Psoas muscle (tissue), 8 donors: ENCODE data around the gene RAPGEF4. TPM values are rescaled to one million over a fixed set of nuclear protein-coding genes. Genes with fewer than 3 reads are reported as not detected.

Experiments used
- ATAC-seq, 4 donors: fragments of 200-7000 bp; cut with Tn5 transposase; one replicate each; pipeline ENCODE4 v1.9.1; 2020; ENCODE audit warnings: moderate library complexity in 3 of 4, mild to moderate bottlenecking in 2 of 4
- DNase-seq, 2 donors: peaks; one replicate each; pipeline ENCODE4 v3.0.0-alpha.2; 2020
- H3K27ac ChIP-seq: fragments of 200-600 bp; one replicate; pipeline ENCODE4 v1.8.0; 2022
- H3K27me3 ChIP-seq, 3 donors: fragments of 200-600 bp in 1 of 3; one replicate each; pipeline versions ENCODE4 v1.6.1 to v1.8.0; 2013 to 2022; ENCODE audit warnings: low read length in 2 of 3, mild to moderate bottlenecking in 2 of 3, moderate library complexity in 1 of 3; ENCODE audit not compliant: insufficient read depth in 3 of 3
- H3K36me3 ChIP-seq, 2 donors: fragments of 200-600 bp in 1 of 2; one replicate each; pipeline versions ENCODE4 v1.6.1 to v1.8.0; 2013 to 2022; ENCODE audit warnings: low read depth in 1 of 2, mild to moderate bottlenecking in 1 of 2, moderate library complexity in 1 of 2; ENCODE audit not compliant: insufficient read depth in 1 of 2
- H3K4me1 ChIP-seq: fragments of 200-600 bp; one replicate; pipeline ENCODE4 v1.8.0; 2022
- H3K4me3 ChIP-seq: fragments of 200-600 bp; one replicate; pipeline ENCODE4 v1.8.0; 2022; ENCODE audit warnings: mild to moderate bottlenecking
- H3K9me3 ChIP-seq: fragments of 200-600 bp; one replicate; pipeline ENCODE4 v1.8.0; 2022
- CTCF ChIP-seq: fragments of 200-600 bp; IDR thresholded peaks from one replicate; pipeline ENCODE4 v1.8.0; 2022; ENCODE audit warnings: antibody characterized with exemption
- WGBS, 3 donors: extraction: QIAGEN DNeasy Blood & Tissue Kit; methylation state at CpG; one replicate each; pipeline versions ENCODE4 v1.1.6 to v1.1.7; 2013; 5-methylcytosine and 5-hydroxymethylcytosine counted together
- intact Hi-C, 2 donors: fragments of 100-400 bp; cut with DNase I; formaldehyde crosslinking; loops; one replicate each; pipeline versions ENCODE4 v1.11.0 to v1.14.2; 2022
- polyA plus RNA-seq, 3 donors: library from polyadenylated mRNA; stranded (reverse); fragments of 200-250 nt; gene quantifications; one replicate each; pipeline ENCODE4 v1.2.3, GENCODE V29; 2013
- total RNA-seq, 4 donors: library from RNA; stranded (reverse); fragmentation: NEBNext Ultra II Directional in 2 of 4; extraction: Animal tissue kit (Norgen Biotek cat#: 25700) in 2 of 4; gene quantifications; one replicate each; pipeline versions ENCODE4 v1.2.1 to v1.2.4, GENCODE V29; 2021 to 2023
- donor health status: healthy with polysubstance abuse.
- donor health status: DM: no; HTN: no; CAD: no; lungs with moderate emphysema.
- donor health status: Bipolar disorder and iron deficiency.
- donor health status: healthy.
- donor health status: DM: yes; HTN: yes; CAD: no.
- donor health status: DM: no; HTN: no; CAD: no.
- donor health status: DM: no; HTN: no; CAD: no.
- donor health status: DM: yes; HTN: yes; CAD: no.

Gene RAPGEF4
- total and polyA plus RNA-seq, 7 donors = 0.61 to 2.0 (median 0.92) TPM

GRCh38 chr2:172953411-172953810, 217.8 kb downstream of the RAPGEF4 start:
- DNase-seq = no peak
- WGBS, 3 donors = 59 to 77% (median 74%) methylated on average over 1 of the region's 1 CpG
- no peak for TF ChIP-seq CTCF
- Histone ChIP-seq H3K9me3 (no peaks in the 10 kb centered on the region), H3K27me3 (peaks cover 0 to 2% (median 0%) of the 10 kb centered on the region in 3 donors), H3K36me3 (no peaks in the 10 kb centered on the region), H3K4me1 (no peaks in the 10 kb centered on the region), H3K27ac (no peak overlapping the region), H3K4me3 (no peak overlapping the region)
- no peak for ATAC-seq
- intact Hi-C loops = no loop called here

DNA sequence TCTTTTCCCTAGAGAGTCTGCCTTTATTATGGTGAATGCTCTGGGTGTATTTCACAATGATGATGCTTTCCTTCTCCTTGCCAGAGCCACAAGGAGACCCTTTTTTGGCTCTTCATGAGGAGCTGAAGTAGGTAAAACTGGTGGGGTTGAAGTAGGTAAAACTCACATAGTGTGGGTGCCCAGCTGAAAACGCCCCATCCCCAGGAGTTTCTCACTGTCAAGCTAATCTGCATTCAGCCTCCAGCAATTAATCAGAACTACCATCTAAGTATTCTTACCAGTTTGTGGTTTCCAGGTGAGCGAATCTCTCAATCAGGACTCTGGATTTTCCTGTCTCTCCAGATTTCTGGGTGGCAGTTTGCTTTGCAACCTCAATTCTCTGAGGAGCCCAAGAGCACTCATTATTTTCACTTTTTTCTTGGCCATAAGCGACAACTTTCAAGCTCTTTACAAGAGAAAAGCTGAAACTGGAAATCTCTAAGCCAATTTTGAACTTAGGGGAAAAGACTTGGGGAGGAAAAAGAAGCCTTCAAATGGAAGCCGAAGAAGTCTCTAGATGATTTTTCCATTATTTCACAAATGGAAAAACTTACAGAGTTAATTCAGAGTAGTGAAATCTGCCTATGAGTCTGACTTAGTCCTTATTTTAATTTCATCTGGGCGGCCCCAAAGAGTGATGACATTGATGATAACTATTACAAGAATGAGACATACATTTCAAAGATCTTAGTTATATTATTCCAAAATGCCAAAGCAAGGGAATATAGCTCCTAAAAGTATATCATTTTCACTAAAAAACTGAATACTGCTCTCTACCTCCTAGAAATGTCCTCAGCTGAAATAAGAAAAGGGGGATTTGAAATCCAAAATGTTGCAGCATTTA, 218.6 kb downstream of the RAPGEF4 start:
- Histone ChIP-seq H3K27me3 (peaks cover 0 to 2% (median 0%) of the 10 kb centered on the region in 3 donors), H3K9me3 (no peaks in the 10 kb centered on the region), H3K36me3 (no peaks in the 10 kb centered on the region), H3K27ac (no peak overlapping the region), H3K4me1 (no peaks in the 10 kb centered on the region), H3K4me3 (no peak overlapping the region)
- TF ChIP-seq CTCF = no peak
- DNase-seq (no peak), ATAC-seq (no peak)
- intact Hi-C loops = no loop called here
- 91 to 95% (median 92%) methylated on average over 5 of the region's 5 CpGs for WGBS, 3 donors

DNA sequence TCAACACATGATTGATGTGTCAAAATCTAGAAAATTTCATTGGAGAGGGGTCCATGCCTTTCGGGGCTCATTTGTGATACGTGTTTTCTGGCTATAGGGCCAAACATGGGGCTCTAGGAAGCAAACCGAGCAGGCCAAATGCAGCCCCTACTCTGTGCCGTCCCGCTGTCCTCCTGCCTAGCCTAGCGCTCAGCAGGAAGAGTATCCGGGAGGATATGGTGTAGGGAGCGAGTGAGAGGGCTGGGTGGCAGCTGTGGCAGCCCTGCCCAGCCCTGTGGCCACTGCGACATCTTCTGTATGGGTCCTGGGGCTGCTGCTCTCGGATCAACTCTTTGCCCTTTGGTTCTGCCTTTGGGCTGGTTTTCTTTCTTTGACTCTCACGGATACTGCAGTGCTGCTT, 219.9 kb downstream of the RAPGEF4 start:
- Histone ChIP-seq H3K27ac (no peak overlapping the region), H3K9me3 (no peaks in the 10 kb centered on the region), H3K4me1 (no peaks in the 10 kb centered on the region), H3K36me3 (no peaks in the 10 kb centered on the region), H3K27me3 (peaks cover 0 to 2% (median 0%) of the 10 kb centered on the region in 3 donors), H3K4me3 (no peak overlapping the region)
- WGBS, 3 donors = 80 to 82% (median 81%) methylated on average over 11 of the region's 11 CpGs
- intact Hi-C loops = no loop called here
- ATAC-seq = no peak
- DNase-seq = no peak
- TF ChIP-seq CTCF = no peak

GRCh38 chr2:172957734-172958133, 222.1 kb downstream of the RAPGEF4 start:
- H3K9me3 ChIP-seq = no peaks in the 10 kb centered on the region
- no peak overlapping the region for H3K4me3 ChIP-seq
- H3K27me3 ChIP-seq = peaks cover 0 to 2% (median 0%) of the 10 kb centered on the region in 3 donors
- H3K36me3 ChIP-seq = no peaks in the 10 kb centered on the region
- ATAC-seq (no peak), DNase-seq (no peak)
- TF ChIP-seq CTCF = no peak
- no peaks in the 10 kb centered on the region for H3K4me1 ChIP-seq
- intact Hi-C loops = no loop called here
- H3K27ac ChIP-seq = no peak overlapping the region
